Lower lobe of right lung (tissue), 2 donors: ENCODE data around the gene HOGA1. TPM values are rescaled to one million over a fixed set of nuclear protein-coding genes. Genes with fewer than 3 reads are reported as not detected.

Experiments
- ATAC-seq, 2 donors: fragments of 200-7000 bp; cut with Tn5 transposase; one replicate each; pipeline ENCODE4 v1.9.1; 2020 to 2022; ENCODE audit warnings: mild to moderate bottlenecking in 2 of 2, moderate library complexity in 2 of 2
- DNase-seq: peaks from one replicate; pipeline ENCODE4 v3.0.0-alpha.2; 2020
- H3K27ac ChIP-seq: fragments of 200-600 bp; one replicate; pipeline ENCODE4 v1.8.0; 2022
- H3K27me3 ChIP-seq: fragments of 200-600 bp; one replicate; pipeline ENCODE4 v1.8.0; 2022; ENCODE audit warnings: low read depth
- H3K36me3 ChIP-seq: fragments of 200-600 bp; one replicate; pipeline ENCODE4 v1.8.0; 2022; ENCODE audit warnings: mild to moderate bottlenecking
- H3K4me1 ChIP-seq: fragments of 200-600 bp; one replicate; pipeline ENCODE4 v1.8.0; 2022
- H3K4me3 ChIP-seq: fragments of 200-600 bp; one replicate; pipeline ENCODE4 v1.8.0; 2022; ENCODE audit warnings: mild to moderate bottlenecking
- H3K9me3 ChIP-seq: fragments of 200-600 bp; one replicate; pipeline ENCODE4 v1.8.0; 2022
- CTCF ChIP-seq: fragments of 200-600 bp; IDR thresholded peaks from one replicate; pipeline ENCODE4 v1.8.0; 2022; ENCODE audit warnings: antibody characterized with exemption, mild to moderate bottlenecking
- intact Hi-C: fragments of 100-400 bp; cut with DNase I; formaldehyde crosslinking; loops from one replicate; pipeline ENCODE4 v1.11.0; 2022
- long read RNA-seq: library from polyadenylated mRNA; unstranded; transcript quantifications from one replicate; pipeline ENCODE4 v2.0.0, GENCODE V29; 2021
- total RNA-seq: library from RNA; stranded (reverse); fragmentation: NEBNext Ultra II Directional; extraction: Animal tissue kit (Norgen Biotek cat#: 25700); gene quantifications from one replicate; pipeline ENCODE4 v1.2.1, GENCODE V29; 2021
- donor health status: DM: no; HTN: yes; CAD: no; lungs with severe emphysema.

The HOGA1 gene
- 1.1 TPM for total RNA-seq
- long read RNA-seq, partial matches to known transcripts = 0 of 2 reads
- long read RNA-seq, other reads (novel, unspliced or antisense) = 0 of 2 reads

DNA sequence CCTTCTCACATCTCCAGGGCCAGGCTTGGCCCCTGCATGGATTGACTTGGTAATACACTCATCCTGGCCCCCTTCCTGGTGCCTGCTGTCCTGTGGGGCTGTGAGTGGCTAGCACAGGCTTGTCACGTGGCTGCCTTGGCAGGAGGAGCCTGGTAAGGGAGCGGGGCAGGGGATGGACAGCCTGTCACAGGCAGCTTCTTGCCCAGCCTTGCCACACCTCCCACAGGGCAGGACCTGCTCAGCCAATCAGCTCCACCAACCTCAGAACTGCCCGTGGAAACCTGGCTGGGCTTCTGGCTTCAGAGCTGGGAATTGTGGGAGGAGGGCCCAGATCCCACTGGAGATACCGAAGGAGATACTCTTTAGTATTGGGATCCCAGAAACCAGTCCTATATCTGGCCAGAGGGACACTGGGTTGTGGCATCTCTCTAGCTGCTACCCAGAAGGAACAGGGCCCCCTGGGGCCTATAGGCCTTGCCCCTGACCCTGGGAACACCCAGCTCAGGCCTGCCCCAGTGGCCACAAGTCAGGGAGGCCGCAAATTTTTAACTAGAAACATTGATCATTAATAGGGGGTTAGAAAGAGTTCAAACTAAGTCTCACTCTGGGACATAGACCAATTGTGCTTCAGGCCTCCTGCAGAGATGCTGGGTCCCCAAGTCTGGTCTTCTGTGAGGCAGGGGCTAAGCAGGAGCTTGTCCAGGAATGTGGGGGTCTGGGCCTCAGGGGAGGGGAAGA lies at the start of gene HOGA1:
TSS of gene HOGA1 (plus strand) at position 330 of the 738 bp plus-strand sequence. CDS start at position 645, 315 bp downstream.
- Histone ChIP-seq H3K36me3 (no peaks in the 10 kb centered on the region), H3K9me3 (no peaks in the 10 kb centered on the region), H3K4me1 (no peaks in the 10 kb centered on the region), H3K27ac (no peak within 1 kb of the TSS), H3K27me3 (no peaks in the 10 kb centered on the region), H3K4me3 (no peak within 1 kb of the TSS)
- intact Hi-C loops = no loop called here
- DNase-seq (peak; percentile 64), ATAC-seq (peak; percentile 73 to 85)
- no peak for TF ChIP-seq CTCF

GRCh38 chr10:97534746-97535367 lies 49.3 kb upstream of the HOGA1 start:
- ATAC-seq (peak; percentile 31 to 35), DNase-seq (no peak)
- no peaks in the 10 kb centered on the region for H3K9me3 ChIP-seq
- H3K4me1 ChIP-seq = peaks cover 7% of the 10 kb centered on the region
- H3K27ac ChIP-seq = no peak overlapping the region
- TF ChIP-seq CTCF = peak; percentile 50
- no peaks in the 10 kb centered on the region for H3K27me3 ChIP-seq
- H3K36me3 ChIP-seq = no peaks in the 10 kb centered on the region
- no peak overlapping the region for H3K4me3 ChIP-seq
- intact Hi-C loops = no loop called here

- Histone ChIP-seq H3K4me3 (no peak overlapping the region), H3K27ac (no peak overlapping the region), H3K36me3 (no peaks in the 10 kb centered on the region), H3K27me3 (no peaks in the 10 kb centered on the region), H3K9me3 (no peaks in the 10 kb centered on the region), H3K4me1 (peaks cover 25% of the 10 kb centered on the region)
- no peak for DNase-seq
- TF ChIP-seq CTCF = no peak
- ATAC-seq = no peak
- intact Hi-C loops = no loop called here
These were observed 46.9 kb upstream of the HOGA1 start for GRCh38 chr10:97537186-97537869.

DNA sequence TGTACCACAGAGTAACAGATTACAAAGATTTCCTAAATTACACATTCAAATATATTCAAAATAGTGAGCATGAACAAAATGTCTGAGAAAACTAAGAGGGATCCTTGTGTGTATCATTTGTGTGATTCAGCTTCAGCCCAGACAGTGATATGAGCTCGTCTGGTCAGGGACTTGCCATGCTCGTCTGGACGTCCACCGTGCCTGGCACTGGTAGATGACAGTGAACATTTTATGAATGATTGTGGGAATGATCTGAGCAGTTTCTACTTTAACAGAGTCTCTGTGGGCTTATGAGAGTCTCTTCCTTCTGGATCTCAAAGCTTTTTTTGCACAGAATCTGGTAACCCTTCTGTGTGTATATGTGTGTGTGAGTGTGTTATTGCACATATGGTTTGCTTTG lies 45.8 kb upstream of the HOGA1 start:
- no peak for TF ChIP-seq CTCF
- Histone ChIP-seq H3K27me3 (no peaks in the 10 kb centered on the region), H3K9me3 (no peaks in the 10 kb centered on the region), H3K4me3 (no peak overlapping the region), H3K27ac (no peak overlapping the region), H3K36me3 (no peaks in the 10 kb centered on the region), H3K4me1 (peaks cover 36% of the 10 kb centered on the region)
- intact Hi-C loops = no loop called here
- ATAC-seq (no peak), DNase-seq (no peak)

DNA sequence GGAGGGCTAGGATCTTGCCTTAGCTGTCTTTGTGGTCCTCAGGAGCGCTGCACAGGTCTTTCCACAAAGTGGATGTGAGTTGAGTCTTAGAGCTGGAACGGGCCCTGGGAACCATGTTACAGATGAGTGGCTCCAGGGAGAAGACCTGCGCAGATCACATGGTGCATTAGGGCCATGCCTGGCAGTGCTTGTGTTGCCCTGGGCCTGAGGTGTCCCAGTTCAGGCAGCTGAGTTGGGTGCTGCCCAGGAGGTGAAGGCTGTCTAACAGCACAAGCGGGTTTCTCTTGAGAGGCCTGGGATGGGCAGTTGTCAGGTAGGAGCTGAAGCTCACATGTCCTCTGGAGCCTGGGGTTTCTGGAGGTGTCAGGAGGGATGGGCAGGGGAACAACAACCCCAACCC lies 45.4 kb upstream of the HOGA1 start:
- Histone ChIP-seq H3K4me1 (peaks cover 40% of the 10 kb centered on the region), H3K4me3 (no peak overlapping the region), H3K36me3 (no peaks in the 10 kb centered on the region), H3K27ac (no peak overlapping the region), H3K27me3 (no peaks in the 10 kb centered on the region), H3K9me3 (no peaks in the 10 kb centered on the region)
- TF ChIP-seq CTCF = no peak
- ATAC-seq (no peak), DNase-seq (no peak)
- intact Hi-C loops = no loop called here
